ENCODE results near the gene UST. TPM values are rescaled to one million over a fixed set of nuclear protein-coding genes. Genes with fewer than 3 reads are reported as not detected.

The UST gene
- total and polyA plus RNA-seq, 2 of the 8 experiments (the other 6 are each of a cell fraction or from before 2014, with no cell fraction given) = 13.5 to 34.5 TPM

GRCh38 chr6:148716811-148717210 lies 30.0 kb upstream of the UST start:
- 93% methylated on average over 1 of the region's 1 CpG; no CpG with 5 or more reads in 1 of the 2 experiments for WGBS, 2 experiments (ENCODE audit: extremely low coverage in 1 of 2, insufficient coverage in 1 of 2, insufficient read length in 1 of 2, insufficient replicate concordance in 2 of 2, low coverage in 1 of 2, low lambda C conversion rate in 2 of 2, missing lambda C conversion rate in 1 of 2)
- POLR2A ChIA-PET (ENCODE audit: partially characterized antibody) = interaction anchor here (0.6 kb wide), 1 partner anchor 210 kb away, joined by 3 read pairs; no protein-coding TSS in a partner anchor
- Histone ChIP-seq H3K79me2 (ENCODE audit: control insufficient read depth in 1 of 2, insufficient read depth in 2 of 2, low read length in 2 of 2) (no peaks in the 10 kb centered on the region), H4K91ac (replicated peaks; ENCODE audit: insufficient read length, low read length) (no peak overlapping the region), H3K79me1 (ENCODE audit: low read depth, low read length) (no peaks in the 10 kb centered on the region), H3K9me3 (ENCODE audit: insufficient read depth in 2 of 2, low read depth in 1 of 2, low read length in 1 of 2) (0 out of 4 replicates have a peak, but pooled peaks cover 0 to 9% of the 10 kb centered on the region in 2 experiments), H3K9ac (replicated peaks in 1 of 4; ENCODE audit: extremely low read depth in 1 of 4, low read depth in 3 of 4, low read length in 3 of 4) (no peak overlapping the region), H3K4me2 (ENCODE audit: insufficient read depth in 1 of 2, low read depth in 2 of 2, low read length in 2 of 2) (no peak overlapping the region), H2AK5ac (ENCODE audit: low read depth, low read length) (no peak overlapping the region), H2BK15ac (ENCODE audit: low read length) (no peak overlapping the region), H4K20me1 (replicated peaks in 1 of 2; ENCODE audit: control insufficient read depth in 1 of 2, insufficient read depth in 2 of 2, low read length in 2 of 2) (no peaks in the 10 kb centered on the region), H3K36me3 (ENCODE audit: control insufficient read depth in 2 of 4, insufficient read depth in 4 of 4, low read length in 3 of 4) (no peaks in the 10 kb centered on the region), H2BK20ac (ENCODE audit: low read length) (no peak overlapping the region), H4K8ac (ENCODE audit: extremely low read depth, insufficient read depth, low read length) (no peak overlapping the region), H2AFZ (ENCODE audit: low read length) (no peak overlapping the region), H2BK5ac (ENCODE audit: low read depth, low read length) (no peak overlapping the region), H3K27ac (ENCODE audit: low read depth, low read length) (no peak overlapping the region), H3K4me3 (ENCODE audit: extremely low read depth in 1 of 4, insufficient read depth in 2 of 4, low read depth in 3 of 4, low read length in 4 of 4) (no peak overlapping the region), H3K4me1 (replicated peaks in 1 of 4; ENCODE audit: control insufficient read depth in 3 of 4, insufficient read depth in 4 of 4, low read length in 3 of 4) (no peaks in the 10 kb centered on the region; a peak in 1 of 7 replicates), H3K23me2 (ENCODE audit: low read depth, low read length) (no peaks in the 10 kb centered on the region), H3K14ac (ENCODE audit: insufficient read length) (no peak overlapping the region), H2BK12ac (ENCODE audit: low read depth, low read length) (no peak overlapping the region), H3K27me3 (replicated peaks in 1 of 4; ENCODE audit: control insufficient read depth in 3 of 4, extremely low read depth in 1 of 4, insufficient read depth in 3 of 4, low read length in 3 of 4) (peaks cover 0 to 2% (median 0%) of the 10 kb centered on the region in 4 experiments; a peak in 1 of 7 replicates), H3K4ac (replicated peaks; ENCODE audit: insufficient read length, low read depth, low read length) (no peak overlapping the region), H3K18ac (ENCODE audit: extremely low read depth, low read length) (no peak overlapping the region), H3K23ac (ENCODE audit: insufficient read length) (no peak overlapping the region), H2BK120ac (replicated peaks; ENCODE audit: low read depth, low read length) (no peak overlapping the region), H3K56ac (replicated peaks; ENCODE audit: insufficient read length, low read depth, low read length) (no peak overlapping the region), H4K5ac (ENCODE audit: insufficient read length, low read depth, low read length) (no peak overlapping the region)
- DNase-seq (ENCODE audit: low read depth in 1 of 2, low spot score in 2 of 2) (no peak), FAIRE-seq (no peak)
- CTCF ChIA-PET (ENCODE audit: partially characterized antibody) = interaction anchor here (0.6 to 1.4 kb wide), 2 partner anchors 7 to 41 kb away, joined by 3 to 4 read pairs; no protein-coding TSS in a partner anchor
- TF ChIP-seq TAF1 (IDR thresholded peaks at IDR 0.05; ENCODE audit: low read depth, low read length) = no peak
- TF ChIP-seq YY1 (IDR thresholded peaks at IDR 0.05; ENCODE audit: low read depth, low read length) = no peak

Data from H1 (cell line).